NCI-H446 treated with DMSO at 0.1 percent for 48 hours (cell line): ENCODE results near the gene LTBP2.

Experiments
- DNase-seq: peaks from one replicate; lab custom pipeline; 2025; lab: John Stamatoyannopoulos, UW

LTBP2 gene

GRCh38 chr14:74526854-74527585 lies 85.0 kb downstream of the LTBP2 start:
- DNase-seq: no peak

GRCh38 chr14:74525361-74525851 lies 86.6 kb downstream of the LTBP2 start:
- no peak for DNase-seq

GRCh38 chr14:74524812-74525135 lies 87.3 kb downstream of the LTBP2 start:
- no peak for DNase-seq

GRCh38 chr14:74524076-74524811 lies 87.8 kb downstream of the LTBP2 start:
- DNase-seq: no peak

- no peak for DNase-seq
Measured at GRCh38 chr14:74522740-74523139, 89.3 kb downstream of the LTBP2 start.

- DNase-seq: no peak
Measured at GRCh38 chr14:74521756-74522155, 90.3 kb downstream of the LTBP2 start.

GRCh38 chr14:74519316-74520074 lies 92.5 kb downstream of the LTBP2 start:
- DNase-seq: no peak

GRCh38 chr14:74518221-74518620 lies 93.8 kb downstream of the LTBP2 start:
- DNase-seq: no peak

GRCh38 chr14:74517731-74518130 lies 94.3 kb downstream of the LTBP2 start:
- no peak for DNase-seq

GRCh38 chr14:74516451-74517160 lies 95.4 kb downstream of the LTBP2 start:
- no peak for DNase-seq

- no peak for DNase-seq
Measured at GRCh38 chr14:74515891-74516412, 96.1 kb downstream of the LTBP2 start.

GRCh38 chr14:74514471-74514941 lies 97.5 kb downstream of the LTBP2 start:
- no peak for DNase-seq

GRCh38 chr14:74511966-74512830 lies 99.8 kb downstream of the LTBP2 start:
- DNase-seq: no peak

GRCh38 chr14:74510959-74511409 lies 101.1 kb downstream of the LTBP2 start:
- DNase-seq: no peak

- no peak for DNase-seq
Measured at GRCh38 chr14:74510223-74510931, 101.7 kb downstream of the LTBP2 start.

GRCh38 chr14:74509587-74510222 lies 102.3 kb downstream of the LTBP2 start:
- no peak for DNase-seq

GRCh38 chr14:74508844-74509428 lies 103.1 kb downstream of the LTBP2 start:
- DNase-seq: no peak

GRCh38 chr14:74508292-74508731 lies 103.7 kb downstream of the LTBP2 start:
- no peak for DNase-seq

- no peak for DNase-seq
Measured at GRCh38 chr14:74507840-74508239, 104.2 kb downstream of the LTBP2 start.
